CD4-positive, alpha-beta T cell treated with Interleukin-1 beta for 1 hour (primary cell): ENCODE results near the gene VPS13D.
"Not testable (repeated sequence)": the region's sequence is repeated elsewhere in the genome, so short reads cannot be mapped to it uniquely, and the experiment has no call there.

Source experiments
- DNase-seq, 2 donors: peaks; one replicate each; pipeline ENCODE4 v3.0.0-alpha.2; 2020 to 2022

VPS13D gene

GRCh38 chr1:12456979-12457378 is 227.1 kb downstream of the VPS13D start:
- DNase-seq, result no peak

- DNase-seq, result no peak
Measured at GRCh38 chr1:12457771-12458170, 227.9 kb downstream of the VPS13D start.

GRCh38 chr1:12458571-12458970 is 228.7 kb downstream of the VPS13D start:
- no peak for DNase-seq

GRCh38 chr1:12460121-12460520 is 230.3 kb downstream of the VPS13D start:
- no peak for DNase-seq

- DNase-seq, result no peak
Measured at GRCh38 chr1:12460911-12461621, 231.2 kb downstream of the VPS13D start.

GRCh38 chr1:12461754-12462153 is 231.9 kb downstream of the VPS13D start:
- no peak for DNase-seq

GRCh38 chr1:12462586-12462985 is 232.8 kb downstream of the VPS13D start:
- no peak for DNase-seq

- no peak for DNase-seq
Measured at GRCh38 chr1:12464045-12464461, 234.2 kb downstream of the VPS13D start.

GRCh38 chr1:12464598-12465056 is 234.8 kb downstream of the VPS13D start:
- no peak for DNase-seq

- DNase-seq, result no peak
Measured at GRCh38 chr1:12465126-12465525, 235.3 kb downstream of the VPS13D start.

GRCh38 chr1:12466816-12467215 is 237.0 kb downstream of the VPS13D start:
- no peak for DNase-seq

GRCh38 chr1:12467570-12468286 is 237.9 kb downstream of the VPS13D start:
- no peak for DNase-seq

- DNase-seq, result no peak
Measured at GRCh38 chr1:12468323-12468722, 238.5 kb downstream of the VPS13D start.

GRCh38 chr1:12469493-12469892 is 239.7 kb downstream of the VPS13D start:
- DNase-seq, result no peak

GRCh38 chr1:12469990-12470389 is 240.2 kb downstream of the VPS13D start:
- no peak for DNase-seq

GRCh38 chr1:12470916-12471315 is 241.1 kb downstream of the VPS13D start:
- not testable (repeated sequence) for DNase-seq

- no peak for DNase-seq
Measured at GRCh38 chr1:12472156-12472797, 242.4 kb downstream of the VPS13D start.

GRCh38 chr1:12472798-12473551 is 243.1 kb downstream of the VPS13D start:
- peak; percentile 53 to 64 for DNase-seq

GRCh38 chr1:12473596-12474362 is 243.9 kb downstream of the VPS13D start:
- DNase-seq, result no peak

- DNase-seq, result no peak
Measured at GRCh38 chr1:12475101-12475500, 245.3 kb downstream of the VPS13D start.

GRCh38 chr1:12475530-12475934 is 245.7 kb downstream of the VPS13D start:
- DNase-seq, result no peak

GRCh38 chr1:12475947-12476346 is 246.1 kb downstream of the VPS13D start:
- peak in 1 of 2 donors; percentile 16 for DNase-seq
